ENCODE measurements around the gene LITAF. TPM values are rescaled to one million over a fixed set of nuclear protein-coding genes. Genes with fewer than 3 reads are reported as not detected.

Gene LITAF
- polyA plus RNA-seq, 2 of the 4 experiments (the other 2 are of a cell fraction) = 197 to 227 TPM

GRCh38 chr16:11526655-11527350, 59.9 kb downstream of the LITAF start:
- no peak for FAIRE-seq

GRCh38 chr16:11524098-11524760, 62.5 kb downstream of the LITAF start:
- peaks cover 1% of the 10 kb centered on the region; the same call in 1 of the 3 replicates for H3K4me1 ChIP-seq
- FAIRE-seq (no peak), ATAC-seq (peak; percentile 45 to 64; a peak in 3 of 6 replicates), DNase-seq (ENCODE audit: low read depth in 1 of 2, low spot score in 1 of 2) (no peak)
- no peak overlapping the region for H3K4me3 ChIP-seq
- H3K4me2 ChIP-seq = no peak overlapping the region
- POLR2A ChIA-PET = no interaction called here
- WGBS (ENCODE audit: missing lambda C conversion rate) = 48% methylated on average over 4 of the region's 6 CpGs
- peak overlapping the region in 1 of 2 experiments; percentile 50; a peak in 3 of 6 replicates for H3K27ac ChIP-seq
- TF ChIP-seq ZSCAN20 (CRISPR knock-in tag; IDR thresholded peaks at IDR 0.05) = no peak
- peak; percentile 20 to 30; a peak in 4 of 5 replicates for TF ChIP-seq RAD21 (conservative IDR thresholded peaks at IDR 0.05 in 1 of 2, IDR thresholded peaks at IDR 0.05 in 1 of 2)
- no peak; the same call in 1 of the 2 replicates for TF ChIP-seq POLR2A (IDR thresholded peaks at IDR 0.05; ENCODE audit: low read length)
- TF ChIP-seq FOSB (CRISPR knock-in tag; IDR thresholded peaks at IDR 0.05) = no peak
- TF ChIP-seq MAFK (IDR thresholded peaks at IDR 0.05; ENCODE audit: partially characterized antibody) = no peak
- no peak for TF ChIP-seq HEYL (CRISPR knock-in tag; IDR thresholded peaks at IDR 0.05)
- TF ChIP-seq NR3C1 (IDR thresholded peaks at IDR 0.05) = no peak
- peaks cover 7% of the 10 kb centered on the region; the same call in 2 of the 3 replicates for H3K9me3 ChIP-seq
- CTCF ChIA-PET = interaction anchor here (0.7 to 2.6 kb wide), 4 partner anchors 7 to 29 kb away, joined by 3 to 11 read pairs (median 4); no protein-coding TSS in a partner anchor

More at GRCh38 chr16:11526655-11527350, 59.9 kb downstream of the LITAF start:
- Histone ChIP-seq H3K4me3 (no peak overlapping the region), H3K9me3 (no peaks in the 10 kb centered on the region), H3K4me1 (peaks cover 18% of the 10 kb centered on the region), H3K4me2 (no peak overlapping the region), H3K27ac (peak overlapping the region in 1 of 2 experiments; percentile 62; a peak in 3 of 6 replicates)
- no peak for ATAC-seq
- CTCF ChIA-PET = interaction anchor here (1.2 kb wide), 1 partner anchor 131 kb away, joined by 3 read pairs; no protein-coding TSS in a partner anchor
- WGBS (ENCODE audit: missing lambda C conversion rate) = 82% methylated on average over 15 of the region's 18 CpGs
- POLR2A ChIA-PET = no interaction called here
- TF ChIP-seq GATA3 (IDR thresholded peaks at IDR 0.05; ENCODE audit: borderline replicate concordance) (no peak), SREBF2 (IDR thresholded peaks at IDR 0.05) (no peak), POLR2AphosphoS2 (conservative IDR thresholded peaks at IDR 0.05; ENCODE audit: low read length) (no peak), ZNF302 (CRISPR knock-in tag; IDR thresholded peaks at IDR 0.05) (no peak), MAX (IDR thresholded peaks at IDR 0.05) (no peak), USF2 (IDR thresholded peaks at IDR 0.05) (no peak), HOXB13 (CRISPR knock-in tag; IDR thresholded peaks at IDR 0.05; ENCODE audit: low read depth) (no peak)
- DNase-seq (ENCODE audit: low read depth in 1 of 2, low spot score in 1 of 2) = no peak

- H3K9me3 ChIP-seq = peaks cover 7% of the 10 kb centered on the region; the same call in 2 of the 3 replicates
- H3K4me1 ChIP-seq = no peaks in the 10 kb centered on the region
- FAIRE-seq (no peak), DNase-seq (ENCODE audit: low read depth in 1 of 2, low spot score in 1 of 2) (no peak), ATAC-seq (no peak)
- H3K27ac ChIP-seq = no peak overlapping the region
- H3K4me2 ChIP-seq = no peak overlapping the region
- WGBS (ENCODE audit: missing lambda C conversion rate) = 81% methylated on average over 1 of the region's 1 CpG
- CTCF ChIA-PET = interaction anchor here (0.6 to 1.5 kb wide), 3 partner anchors 10 to 22 kb away, joined by 3 read pairs; no protein-coding TSS in a partner anchor
- POLR2A ChIA-PET = no interaction called here
- no peak overlapping the region for H3K4me3 ChIP-seq
- TF ChIP-seq NPAS2 (CRISPR knock-in tag; IDR thresholded peaks at IDR 0.05; ENCODE audit: borderline replicate concordance) = no peak
- no peak for TF ChIP-seq ZFP36 (IDR thresholded peaks at IDR 0.05; ENCODE audit: borderline replicate concordance, partially characterized antibody)
- TF ChIP-seq JUNB (IDR thresholded peaks at IDR 0.05) = no peak
- TF ChIP-seq ESRRA (IDR thresholded peaks at IDR 0.05; ENCODE audit: borderline replicate concordance, low read length) = no peak
- no peak for TF ChIP-seq MAFK (IDR thresholded peaks at IDR 0.05; ENCODE audit: partially characterized antibody)
- no peak for TF ChIP-seq POLR2A (IDR thresholded peaks at IDR 0.05; ENCODE audit: low read length)
- TF ChIP-seq ATOH8 (CRISPR knock-in tag; IDR thresholded peaks at IDR 0.05; ENCODE audit: low read depth) = no peak
- TF ChIP-seq RNF2 (IDR thresholded peaks at IDR 0.05; ENCODE audit: borderline replicate concordance, low read depth) = no peak
- TF ChIP-seq REST (IDR thresholded peaks at IDR 0.05) = no peak
- no peak for TF ChIP-seq HOXB13 (CRISPR knock-in tag; IDR thresholded peaks at IDR 0.05; ENCODE audit: low read depth)
- no peak for TF ChIP-seq HOXA7 (CRISPR knock-in tag; IDR thresholded peaks at IDR 0.05)
- no peak for TF ChIP-seq CTCF (IDR thresholded peaks at IDR 0.05)
- no peak for TF ChIP-seq MYC (IDR thresholded peaks at IDR 0.05; ENCODE audit: borderline replicate concordance, low read length)
- TF ChIP-seq NR3C1 (IDR thresholded peaks at IDR 0.05) = no peak
Observed at GRCh38 chr16:11521055-11521454, 65.7 kb downstream of the LITAF start.

All from A549 (cell line).